Uterus (tissue), 2 donors: Measurements from ENCODE around the gene FAM120A.

ENCODE experiments used
- POLR2A ChIP-seq, 2 donors: fragments of 450-650 bp; IDR thresholded peaks; one replicate each; pipeline ENCODE4 v1.6.1; 2016; ENCODE audit warnings: antibody characterized with exemption in 2 of 2, mild to moderate bottlenecking in 1 of 2, moderate library complexity in 1 of 2
- TF ChIP-seq, protein P1 (sequence below), 4 experiments: fragments of 200-600 bp in 2 of 4; fragments of 450-650 bp in 2 of 4; sonication (generic) in 2 of 4; IDR thresholded peaks; one replicate each; pipeline ENCODE4 v1.5.1; 2016 to 2019; ENCODE audit warnings: antibody characterized with exemption in 4 of 4, mild to moderate bottlenecking in 2 of 4, moderate library complexity in 1 of 4

DNA sequence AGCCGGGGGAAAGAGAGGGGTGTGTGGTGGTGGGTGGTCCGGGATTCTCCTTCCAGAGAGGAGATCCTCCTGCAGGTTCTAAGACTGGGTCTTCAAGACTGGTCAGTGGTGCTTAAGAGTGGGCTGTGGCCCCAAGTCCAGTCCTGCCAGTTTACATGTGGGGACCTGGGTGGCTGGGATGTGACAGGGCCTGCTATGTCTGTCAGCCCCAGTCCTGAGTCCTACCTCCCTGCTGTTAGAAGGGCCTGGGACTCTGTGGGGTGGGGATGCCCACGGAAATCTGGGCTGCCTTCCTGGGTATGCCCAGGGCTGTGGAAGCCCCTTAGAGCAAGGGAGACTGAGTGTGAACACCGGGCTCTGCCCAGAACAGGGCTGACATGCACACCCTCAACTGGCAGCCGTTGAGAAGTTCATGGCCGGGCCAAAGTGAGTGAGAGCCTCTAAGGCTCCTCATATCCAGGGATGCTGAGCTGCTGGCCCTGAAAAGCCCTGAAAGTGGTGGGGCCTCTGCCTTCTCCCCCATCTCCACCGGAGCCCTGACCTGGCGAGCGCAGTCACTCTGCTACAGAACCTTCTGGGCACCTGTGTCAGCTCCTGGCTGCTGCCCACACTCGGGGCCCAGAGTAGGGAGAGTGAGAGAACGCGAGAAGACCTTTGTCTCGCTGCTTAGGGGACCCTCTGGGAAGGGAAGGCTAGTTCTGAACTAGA, 126.6 kb downstream of the FAM120A start:
- no peak for TF ChIP-seq POLR2A (IDR thresholded peaks at IDR 0.05)
- TF ChIP-seq, protein P1, sequence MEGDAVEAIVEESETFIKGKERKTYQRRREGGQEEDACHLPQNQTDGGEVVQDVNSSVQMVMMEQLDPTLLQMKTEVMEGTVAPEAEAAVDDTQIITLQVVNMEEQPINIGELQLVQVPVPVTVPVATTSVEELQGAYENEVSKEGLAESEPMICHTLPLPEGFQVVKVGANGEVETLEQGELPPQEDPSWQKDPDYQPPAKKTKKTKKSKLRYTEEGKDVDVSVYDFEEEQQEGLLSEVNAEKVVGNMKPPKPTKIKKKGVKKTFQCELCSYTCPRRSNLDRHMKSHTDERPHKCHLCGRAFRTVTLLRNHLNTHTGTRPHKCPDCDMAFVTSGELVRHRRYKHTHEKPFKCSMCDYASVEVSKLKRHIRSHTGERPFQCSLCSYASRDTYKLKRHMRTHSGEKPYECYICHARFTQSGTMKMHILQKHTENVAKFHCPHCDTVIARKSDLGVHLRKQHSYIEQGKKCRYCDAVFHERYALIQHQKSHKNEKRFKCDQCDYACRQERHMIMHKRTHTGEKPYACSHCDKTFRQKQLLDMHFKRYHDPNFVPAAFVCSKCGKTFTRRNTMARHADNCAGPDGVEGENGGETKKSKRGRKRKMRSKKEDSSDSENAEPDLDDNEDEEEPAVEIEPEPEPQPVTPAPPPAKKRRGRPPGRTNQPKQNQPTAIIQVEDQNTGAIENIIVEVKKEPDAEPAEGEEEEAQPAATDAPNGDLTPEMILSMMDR (IDR thresholded peaks at IDR 0.05): no peak
